ENCODE results near the gene ART1. TPM values are rescaled to one million over a fixed set of nuclear protein-coding genes. Genes with fewer than 3 reads are reported as not detected.

Gene ART1
- total and polyA plus RNA-seq, 2 donors (not counting 3 experiments of a cell fraction or from before 2014, with no cell fraction given), result not detected

DNA sequence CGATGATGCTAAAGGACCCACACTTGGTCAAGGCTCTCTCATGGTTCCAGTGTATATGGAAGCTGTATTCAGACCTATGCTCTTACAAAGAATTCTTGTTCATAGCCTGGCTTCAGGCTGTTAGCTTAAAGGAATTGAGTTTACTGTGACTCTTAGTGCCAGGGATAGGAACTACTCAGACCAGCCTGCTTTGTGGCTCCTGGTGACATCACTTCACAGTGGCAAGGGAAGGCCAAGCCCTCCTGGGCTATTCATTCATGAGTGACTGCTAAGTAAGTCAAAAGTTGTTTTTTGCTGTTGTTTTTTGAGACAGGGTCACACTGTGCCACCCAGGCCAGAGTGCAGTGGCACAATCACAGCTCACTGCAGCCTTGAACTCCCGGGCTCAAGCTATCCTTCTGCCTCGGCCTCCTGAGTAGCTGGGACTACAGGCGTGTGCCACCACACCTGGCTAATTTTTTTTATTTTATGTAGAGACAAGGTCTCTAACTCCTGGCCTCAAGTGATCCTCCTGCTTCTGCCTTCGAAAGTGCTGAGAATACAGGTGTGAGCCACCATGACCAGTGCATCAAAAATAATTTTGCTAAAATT, 12.8 kb upstream of the ART1 start:
- no peaks in the 10 kb centered on the region for H3K9me1 ChIP-seq (replicated peaks; ENCODE audit: control insufficient read depth, extremely low read depth, insufficient read depth, low read length)
- H3K79me2 ChIP-seq (ENCODE audit: control insufficient read depth, insufficient read depth, low read length), result no peaks in the 10 kb centered on the region
- no peaks in the 10 kb centered on the region for H4K20me1 ChIP-seq (replicated peaks; ENCODE audit: control insufficient read depth, extremely low read depth, insufficient read depth, low read length)
- CTCF ChIA-PET, result no interaction called here
- no peak overlapping the region for H3K27ac ChIP-seq (ENCODE audit: insufficient read depth, low read depth, low read length)
- no peak overlapping the region for H3K9ac ChIP-seq (replicated peaks; ENCODE audit: extremely low read depth, insufficient read depth, low read length)
- no peaks in the 10 kb centered on the region for H3K9me3 ChIP-seq (replicated peaks; ENCODE audit: control insufficient read depth, insufficient read depth, low read length)
- intact Hi-C loops (cut with micrococcal nuclease) (no loop called here), dilution Hi-C loops (cut with MboI; ENCODE audit: extremely low pct_ligation_motif_present, low sequenced_read_pairs) (no loop called here)
- no peak for TF ChIP-seq MYC (IDR thresholded peaks at IDR 0.05; ENCODE audit: low read depth, low read length)
- TF ChIP-seq GATA2 (IDR thresholded peaks at IDR 0.05; ENCODE audit: insufficient read depth, insufficient read length, low read depth, low read length), result no peak
- TF ChIP-seq JUN (IDR thresholded peaks at IDR 0.05; ENCODE audit: borderline replicate concordance, insufficient read depth, insufficient read length, low read depth), result no peak
- no peak for TF ChIP-seq FOS (IDR thresholded peaks at IDR 0.05; ENCODE audit: borderline replicate concordance, insufficient read depth, low read length)
- no peak for TF ChIP-seq EZH2 (IDR thresholded peaks at IDR 0.05; ENCODE audit: borderline replicate concordance, low read depth, low read length, severe bottlenecking)
- TF ChIP-seq, protein P1, sequence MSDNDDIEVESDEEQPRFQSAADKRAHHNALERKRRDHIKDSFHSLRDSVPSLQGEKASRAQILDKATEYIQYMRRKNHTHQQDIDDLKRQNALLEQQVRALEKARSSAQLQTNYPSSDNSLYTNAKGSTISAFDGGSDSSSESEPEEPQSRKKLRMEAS (IDR thresholded peaks at IDR 0.05; ENCODE audit: insufficient read depth, insufficient read length), result no peak
- TF ChIP-seq POLR2AphosphoS5 (IDR thresholded peaks at IDR 0.05; ENCODE audit: insufficient read depth, low read depth, low read length), result no peak
- TF ChIP-seq POLR2A (IDR thresholded peaks at IDR 0.05; ENCODE audit: low read depth, low read length), result no peak
- TF ChIP-seq, protein P2, sequence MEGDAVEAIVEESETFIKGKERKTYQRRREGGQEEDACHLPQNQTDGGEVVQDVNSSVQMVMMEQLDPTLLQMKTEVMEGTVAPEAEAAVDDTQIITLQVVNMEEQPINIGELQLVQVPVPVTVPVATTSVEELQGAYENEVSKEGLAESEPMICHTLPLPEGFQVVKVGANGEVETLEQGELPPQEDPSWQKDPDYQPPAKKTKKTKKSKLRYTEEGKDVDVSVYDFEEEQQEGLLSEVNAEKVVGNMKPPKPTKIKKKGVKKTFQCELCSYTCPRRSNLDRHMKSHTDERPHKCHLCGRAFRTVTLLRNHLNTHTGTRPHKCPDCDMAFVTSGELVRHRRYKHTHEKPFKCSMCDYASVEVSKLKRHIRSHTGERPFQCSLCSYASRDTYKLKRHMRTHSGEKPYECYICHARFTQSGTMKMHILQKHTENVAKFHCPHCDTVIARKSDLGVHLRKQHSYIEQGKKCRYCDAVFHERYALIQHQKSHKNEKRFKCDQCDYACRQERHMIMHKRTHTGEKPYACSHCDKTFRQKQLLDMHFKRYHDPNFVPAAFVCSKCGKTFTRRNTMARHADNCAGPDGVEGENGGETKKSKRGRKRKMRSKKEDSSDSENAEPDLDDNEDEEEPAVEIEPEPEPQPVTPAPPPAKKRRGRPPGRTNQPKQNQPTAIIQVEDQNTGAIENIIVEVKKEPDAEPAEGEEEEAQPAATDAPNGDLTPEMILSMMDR (IDR thresholded peaks at IDR 0.05; ENCODE audit: extremely low read depth in 1 of 2, insufficient read depth in 1 of 2, low read depth in 1 of 2, low read length in 2 of 2), result no peak
- FAIRE-seq, result no peak
- H2AFZ ChIP-seq (ENCODE audit: low read depth, low read length), result no peak overlapping the region
- no peak overlapping the region for H3K4me2 ChIP-seq (ENCODE audit: insufficient read depth, low read length)
- H3K27me3 ChIP-seq (ENCODE audit: control insufficient read depth in 2 of 2, insufficient read depth in 2 of 2, low read length in 2 of 2), result no peaks in the 10 kb centered on the region
- no peak overlapping the region for H3K4me3 ChIP-seq (replicated peaks in 1 of 3; ENCODE audit: insufficient read depth in 1 of 3, low read depth in 1 of 3, low read length in 3 of 3)
- DNase-seq (ENCODE audit: low read depth, low spot score), result no peak
- no peaks in the 10 kb centered on the region for H3K36me3 ChIP-seq (ENCODE audit: control insufficient read depth in 2 of 2, extremely low read depth in 1 of 2, insufficient read depth in 2 of 2, low read length in 2 of 2)
- POLR2A ChIA-PET, result no interaction called here
- BruUV-seq (replicated peaks), result no TSS peak
- H3K4me1 ChIP-seq (ENCODE audit: control insufficient read depth, extremely low read depth, insufficient read depth, low read length), result no peaks in the 10 kb centered on the region

Measured in endothelial cell of umbilical vein (primary cell).